Fibroblast of villous mesenchyme (primary cell): ENCODE measurements around the gene SEMA5A. TPM values are rescaled to one million over a fixed set of nuclear protein-coding genes. Genes with fewer than 3 reads are reported as not detected.

Source experiments
- DNase-seq: peaks from one replicate; pipeline ENCODE4 v3.0.0-alpha.2; 2010; ENCODE audit warnings: low read depth
- H3K4me3 ChIP-seq: 2 replicates; pipeline ENCODE4 v1.5.1; 2011; ENCODE audit warnings: low read depth, mild to moderate bottlenecking, low read length
- CTCF ChIP-seq: IDR thresholded peaks from 2 replicates; pipeline ENCODE4 v1.5.1; 2012; ENCODE audit warnings: low read depth, mild to moderate bottlenecking, low read length; ENCODE audit not compliant: insufficient read depth
- total RNA-seq: library from RNA; depleted of rRNA; stranded (reverse); fragments of >200 nt; gene quantifications from 2 replicates; pipeline ENCODE4 v1.2.3, GENCODE V29; 2012

The SEMA5A gene
- total RNA-seq, 1 donor = 72.5 TPM

GRCh38 chr5:9454012-9454481 is 91.8 kb downstream of the SEMA5A start:
- no peak for TF ChIP-seq CTCF
- no peak overlapping the region for H3K4me3 ChIP-seq
- peak; percentile 61 for DNase-seq

- no peak for TF ChIP-seq CTCF
- no peak for DNase-seq
- H3K4me3 ChIP-seq = no peak overlapping the region
Observed at GRCh38 chr5:9453480-9454011, 92.3 kb downstream of the SEMA5A start.

- H3K4me3 ChIP-seq = no peak overlapping the region
- DNase-seq = no peak
- TF ChIP-seq CTCF = no peak
Observed at GRCh38 chr5:9452181-9452580, 93.7 kb downstream of the SEMA5A start.

- no peak overlapping the region for H3K4me3 ChIP-seq
- TF ChIP-seq CTCF = no peak
- DNase-seq = no peak
Observed at GRCh38 chr5:9451037-9451436, 94.8 kb downstream of the SEMA5A start.

GRCh38 chr5:9447691-9448090 is 98.2 kb downstream of the SEMA5A start:
- no peak for TF ChIP-seq CTCF
- no peak overlapping the region for H3K4me3 ChIP-seq
- DNase-seq = peak; percentile 46

- no peak for TF ChIP-seq CTCF
- H3K4me3 ChIP-seq = no peak overlapping the region
- no peak for DNase-seq
Observed at GRCh38 chr5:9445826-9446388, 100.0 kb downstream of the SEMA5A start.

GRCh38 chr5:9444346-9444745 is 101.5 kb downstream of the SEMA5A start:
- TF ChIP-seq CTCF = no peak
- H3K4me3 ChIP-seq = no peak overlapping the region

More at GRCh38 chr5:9444346-9444745, 101.5 kb downstream of the SEMA5A start:
- no peak for DNase-seq
